A673 (cell line): ENCODE data around the gene TTPAL. TPM values are rescaled to one million over a fixed set of nuclear protein-coding genes. Genes with fewer than 3 reads are reported as not detected.

Experiments
- BruUV-seq: library from RNA; stranded (reverse); fragments of 400-500 nt; replicated peaks from 2 replicates; lab custom pipeline; 2021; lab: Mats Ljungman, UMichigan
- CTCF ChIA-PET: fragments of 300-600 bp; sonication (Branson Sonifier 250); formaldehyde crosslinking; loops from one replicate; lab custom pipeline; 2022; ENCODE audit warnings: antibody characterized with exemption; lab: Charles Lee
- POLR2A ChIA-PET: fragments of 300-600 bp; sonication (Branson Sonifier 250); formaldehyde crosslinking; loops from one replicate; lab custom pipeline; 2022; ENCODE audit warnings: antibody characterized with exemption; ENCODE audit not compliant: low non-redundant PET; lab: Charles Lee
- DNase-seq: peaks from one replicate; pipeline ENCODE4 v3.0.0-alpha.2; 2015; ENCODE audit warnings: low spot score
- H3K27ac ChIP-seq: fragments of 200-600 bp; sonication (generic); 2 replicates; pipeline ENCODE4 v1.5.1; 2016; ENCODE audit warnings: mixed run types, low read depth, mild to moderate bottlenecking, mixed read lengths, antibody characterized with exemption, low read length; ENCODE audit not compliant: poor library complexity, severe bottlenecking
- H3K27me3 ChIP-seq: fragments of 200-600 bp; sonication (generic); replicated peaks from 2 replicates; pipeline ENCODE4 v1.6.1; 2017; ENCODE audit warnings: mixed run types, low read depth, mild to moderate bottlenecking, mixed read lengths, antibody characterized with exemption, low read length; ENCODE audit not compliant: insufficient read depth, poor library complexity
- H3K36me3 ChIP-seq: fragments of 200-600 bp; sonication (generic); 2 replicates; pipeline ENCODE4 v1.6.1; 2016; ENCODE audit warnings: mixed run types, mild to moderate bottlenecking, mixed read lengths, antibody characterized with exemption, low read length; ENCODE audit not compliant: insufficient read depth, poor library complexity, severe bottlenecking
- H3K4me1 ChIP-seq: fragments of 200-600 bp; sonication (generic); 2 replicates; pipeline ENCODE4 v1.6.1; 2017; ENCODE audit warnings: mixed run types, mild to moderate bottlenecking, mixed read lengths, antibody characterized with exemption, low read length; ENCODE audit not compliant: insufficient read depth, poor library complexity, severe bottlenecking
- H3K4me3 ChIP-seq: fragments of 200-600 bp; sonication (generic); 2 replicates; pipeline ENCODE4 v1.5.1; 2016; ENCODE audit warnings: low read depth, mixed run types, mild to moderate bottlenecking, mixed read lengths, low read length; ENCODE audit not compliant: poor library complexity, severe bottlenecking
- H3K9me3 ChIP-seq: fragments of 200-600 bp; sonication (generic); 2 replicates; pipeline ENCODE4 v1.6.1; 2016; ENCODE audit warnings: mixed run types, low read depth, mild to moderate bottlenecking, mixed read lengths, antibody characterized with exemption, low read length; ENCODE audit not compliant: poor library complexity, severe bottlenecking
- CTCF ChIP-seq: fragments of 300-800, 200-600 bp; sonication (generic); conservative IDR thresholded peaks from 2 replicates; pipeline ENCODE4 v1.5.1; 2017; ENCODE audit warnings: low read depth, mild to moderate bottlenecking, antibody characterized with exemption, low read length, moderate library complexity, mixed read lengths
- EZH2 ChIP-seq: fragments of 200-600 bp; sonication (generic); IDR thresholded peaks from 2 replicates; pipeline ENCODE4 v1.6.1; 2017; ENCODE audit warnings: borderline replicate concordance, low read depth, mild to moderate bottlenecking, mixed read lengths, antibody characterized with exemption, low read length; ENCODE audit not compliant: poor library complexity, severe bottlenecking
- intact Hi-C: fragments of 100-400 bp; cut with micrococcal nuclease; formaldehyde crosslinking; loops from one replicate; pipeline ENCODE4 v1.10.0; 2022; ENCODE audit not compliant: unreplicated experiment
- total RNA-seq: library from RNA; stranded (reverse); gene quantifications from 2 replicates; pipeline ENCODE4 v1.2.3, GENCODE V29; 2021

TTPAL gene
- total RNA-seq, 1 experiment from 2014 or later: 14.6 TPM

DNA sequence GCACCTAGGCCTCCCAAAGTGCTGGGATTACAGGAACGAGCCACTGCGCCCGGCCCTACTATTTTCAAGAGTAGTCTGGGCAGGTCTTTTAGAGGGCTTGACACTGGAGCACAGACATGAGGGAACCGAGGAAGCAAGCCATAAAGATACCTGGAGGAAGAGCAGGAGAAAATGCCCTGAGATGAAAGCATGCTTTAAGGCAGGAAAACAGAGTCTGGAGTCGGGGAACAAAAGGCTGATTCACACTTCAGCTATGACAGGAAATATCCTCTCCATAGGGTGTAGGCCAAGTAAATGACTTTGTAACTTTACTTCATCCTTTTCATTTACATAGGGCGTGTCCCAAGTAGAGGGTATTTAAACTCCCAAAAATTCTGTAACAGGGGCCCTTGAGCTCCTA lies 50.5 kb downstream of the TTPAL start:
- intact Hi-C loops: no loop called here
- peak; percentile 39 for DNase-seq
- Histone ChIP-seq H3K4me3 (no peak overlapping the region), H3K9me3 (no peaks in the 10 kb centered on the region), H3K36me3 (no peaks in the 10 kb centered on the region), H3K27me3 (no peaks in the 10 kb centered on the region), H3K4me1 (peaks cover 5% of the 10 kb centered on the region), H3K27ac (no peak overlapping the region)
- TF ChIP-seq CTCF (no peak), EZH2 (no peak)
- ChIA-PET CTCF (interaction anchor here (0.7 kb wide), 1 partner anchor 222 kb away, joined by 4 read pairs; no protein-coding TSS in a partner anchor), POLR2A (no interaction called here)
- BruUV-seq: no TSS peak

DNA sequence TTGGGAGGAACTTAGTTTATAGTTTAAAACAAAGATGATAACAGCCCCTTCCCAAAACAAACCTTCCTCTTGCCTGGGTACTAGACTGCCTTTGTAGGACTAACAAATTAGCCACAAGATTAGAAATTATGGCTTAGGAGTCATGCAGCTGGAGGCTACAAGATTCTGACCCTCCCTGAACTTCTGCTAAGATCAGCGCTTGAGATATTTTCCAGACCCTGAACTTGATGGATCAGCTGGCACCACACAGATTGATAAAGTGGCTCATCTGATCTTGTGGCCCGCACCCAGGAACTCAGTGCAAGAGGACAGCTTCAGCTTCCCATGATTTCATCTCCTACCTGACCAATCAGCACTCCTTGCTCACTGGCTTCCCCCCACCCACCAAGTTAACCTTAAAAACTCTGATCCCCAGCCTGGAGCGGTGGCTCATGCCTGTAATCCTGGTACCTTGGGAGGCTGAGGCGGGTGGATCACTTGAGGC lies 52.1 kb downstream of the TTPAL start:
- Histone ChIP-seq H3K36me3 (no peaks in the 10 kb centered on the region), H3K27ac (no peak overlapping the region), H3K9me3 (no peaks in the 10 kb centered on the region), H3K4me1 (peaks cover 5% of the 10 kb centered on the region), H3K4me3 (no peak overlapping the region), H3K27me3 (no peaks in the 10 kb centered on the region)
- intact Hi-C loops: no loop called here
- no TSS peak for BruUV-seq
- DNase-seq: no peak
- TF ChIP-seq CTCF: no peak
- no peak for TF ChIP-seq EZH2
- CTCF ChIA-PET: no interaction called here
- POLR2A ChIA-PET: no interaction called here

DNA sequence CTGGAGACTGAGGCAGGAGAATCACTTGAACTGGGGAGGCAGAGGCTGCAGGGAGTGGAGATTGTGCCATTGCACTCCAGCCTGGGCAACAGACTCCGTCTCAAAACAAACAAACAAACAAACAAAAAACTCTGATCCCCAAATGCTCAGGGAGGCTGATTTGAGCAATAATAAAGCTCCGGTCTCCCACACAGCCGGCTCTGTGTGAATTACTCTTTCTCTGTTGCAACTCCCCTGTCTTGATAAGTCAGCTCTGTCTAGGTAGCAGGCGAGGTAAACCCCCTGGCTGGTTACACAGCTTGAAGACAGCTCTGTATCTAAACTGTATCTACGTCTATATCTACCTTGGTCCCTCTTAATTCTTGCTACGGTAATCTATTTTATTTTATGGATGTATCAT lies 52.6 kb downstream of the TTPAL start:
- TF ChIP-seq CTCF (no peak), EZH2 (no peak)
- intact Hi-C loops: no loop called here
- POLR2A ChIA-PET: no interaction called here

More for the DNA sequence above, 52.6 kb downstream of the TTPAL start:
- H3K36me3 ChIP-seq: no peaks in the 10 kb centered on the region
- no peak overlapping the region for H3K4me3 ChIP-seq
- peaks cover 6% of the 10 kb centered on the region for H3K4me1 ChIP-seq
- H3K27ac ChIP-seq: no peak overlapping the region
- BruUV-seq: no TSS peak
- DNase-seq: no peak
- CTCF ChIA-PET: no interaction called here
- no peaks in the 10 kb centered on the region for H3K27me3 ChIP-seq
- H3K9me3 ChIP-seq: no peaks in the 10 kb centered on the region
